Neural progenitor cell (in vitro differentiated cells): ENCODE data around the gene CD48.

Experiments
- EZH2 ChIP-seq: fragments of 200-600 bp; sonication (generic); IDR thresholded peaks from 2 replicates; pipeline ENCODE4 v1.6.1; 2017; ENCODE audit warnings: antibody characterized with exemption, mild to moderate bottlenecking, moderate library complexity
- EZH2phosphoT487 ChIP-seq: fragments of 200-600 bp; sonication (generic); IDR thresholded peaks from 2 replicates; pipeline ENCODE4 v1.6.1; 2017; ENCODE audit warnings: antibody characterized with exemption
- TF ChIP-seq, protein P1 (sequence below): fragments of 200-600 bp; sonication (generic); IDR thresholded peaks from 2 replicates; pipeline ENCODE4 v1.5.1; 2017; ENCODE audit warnings: antibody characterized with exemption, mild to moderate bottlenecking

DNA sequence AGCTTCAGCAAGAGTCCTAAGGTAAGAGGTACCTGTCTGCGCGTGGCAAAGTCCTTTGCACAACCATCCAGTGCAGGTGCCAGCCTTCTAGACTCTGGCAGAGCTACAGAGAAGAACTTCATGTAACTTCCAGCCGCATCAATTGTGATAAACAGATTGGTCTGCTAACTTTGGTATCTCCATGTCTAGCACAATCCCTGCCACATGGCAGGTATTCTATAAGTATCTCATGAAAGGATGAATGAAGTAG is 29.8 kb downstream of the CD48 start:
- TF ChIP-seq EZH2: no peak
- TF ChIP-seq, protein P1, sequence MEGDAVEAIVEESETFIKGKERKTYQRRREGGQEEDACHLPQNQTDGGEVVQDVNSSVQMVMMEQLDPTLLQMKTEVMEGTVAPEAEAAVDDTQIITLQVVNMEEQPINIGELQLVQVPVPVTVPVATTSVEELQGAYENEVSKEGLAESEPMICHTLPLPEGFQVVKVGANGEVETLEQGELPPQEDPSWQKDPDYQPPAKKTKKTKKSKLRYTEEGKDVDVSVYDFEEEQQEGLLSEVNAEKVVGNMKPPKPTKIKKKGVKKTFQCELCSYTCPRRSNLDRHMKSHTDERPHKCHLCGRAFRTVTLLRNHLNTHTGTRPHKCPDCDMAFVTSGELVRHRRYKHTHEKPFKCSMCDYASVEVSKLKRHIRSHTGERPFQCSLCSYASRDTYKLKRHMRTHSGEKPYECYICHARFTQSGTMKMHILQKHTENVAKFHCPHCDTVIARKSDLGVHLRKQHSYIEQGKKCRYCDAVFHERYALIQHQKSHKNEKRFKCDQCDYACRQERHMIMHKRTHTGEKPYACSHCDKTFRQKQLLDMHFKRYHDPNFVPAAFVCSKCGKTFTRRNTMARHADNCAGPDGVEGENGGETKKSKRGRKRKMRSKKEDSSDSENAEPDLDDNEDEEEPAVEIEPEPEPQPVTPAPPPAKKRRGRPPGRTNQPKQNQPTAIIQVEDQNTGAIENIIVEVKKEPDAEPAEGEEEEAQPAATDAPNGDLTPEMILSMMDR: no peak
- no peak for TF ChIP-seq EZH2phosphoT487
